ENCODE measurements around the gene CASP10. TPM values are rescaled to one million over a fixed set of nuclear protein-coding genes. Genes with fewer than 3 reads are reported as not detected.

CASP10 gene
- total RNA-seq, 1 donor from 2014 or later = 2.5 TPM

- DNase-seq (ENCODE audit: low read depth) = no peak
- H3K27me3 ChIP-seq (ENCODE audit: control insufficient read depth, insufficient read depth, low read length) = no peaks in the 10 kb centered on the region
- H3K4me3 ChIP-seq (ENCODE audit: low read depth, low read length) = no peak overlapping the region
- TF ChIP-seq CTCF (IDR thresholded peaks at IDR 0.05; ENCODE audit: insufficient read depth, low read length, poor library complexity, severe bottlenecking) = no peak
- H3K36me3 ChIP-seq (ENCODE audit: control insufficient read depth, insufficient read depth, low read length) = no peaks in the 10 kb centered on the region
Observed at GRCh38 chr2:201262718-201263117, 79.8 kb downstream of the CASP10 start.

DNA sequence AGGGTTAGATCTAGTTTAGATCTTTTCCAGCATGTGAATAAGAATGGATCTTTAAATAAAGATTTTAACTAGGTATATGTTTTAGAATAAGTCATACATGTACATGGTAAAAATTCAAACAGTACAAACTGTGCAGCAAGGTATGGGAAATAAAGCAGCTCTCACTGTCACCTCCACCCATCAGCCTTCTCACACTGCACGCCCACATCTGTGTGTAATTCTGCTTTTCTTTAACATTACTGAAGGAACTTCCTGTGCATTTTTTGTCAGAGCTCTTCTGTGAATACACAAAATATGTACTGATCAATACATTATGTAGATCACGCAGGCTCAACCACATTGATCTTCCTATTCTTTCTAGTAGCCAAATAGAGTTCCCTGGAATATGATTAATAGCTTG lies 80.8 kb downstream of the CASP10 start:
- Histone ChIP-seq H3K36me3 (ENCODE audit: control insufficient read depth, insufficient read depth, low read length) (no peaks in the 10 kb centered on the region), H3K4me3 (ENCODE audit: low read depth, low read length) (no peak overlapping the region), H3K27me3 (ENCODE audit: control insufficient read depth, insufficient read depth, low read length) (no peaks in the 10 kb centered on the region)
- TF ChIP-seq CTCF (IDR thresholded peaks at IDR 0.05; ENCODE audit: insufficient read depth, low read length, poor library complexity, severe bottlenecking) = no peak
- no peak for DNase-seq (ENCODE audit: low read depth)

GRCh38 chr2:201264472-201265173 lies 81.7 kb downstream of the CASP10 start:
- TF ChIP-seq CTCF (IDR thresholded peaks at IDR 0.05; ENCODE audit: insufficient read depth, low read length, poor library complexity, severe bottlenecking) = no peak
- H3K4me3 ChIP-seq (ENCODE audit: low read depth, low read length) = no peak overlapping the region
- no peaks in the 10 kb centered on the region for H3K27me3 ChIP-seq (ENCODE audit: control insufficient read depth, insufficient read depth, low read length)

GRCh38 chr2:201266629-201267028 lies 83.7 kb downstream of the CASP10 start:
- Histone ChIP-seq H3K36me3 (ENCODE audit: control insufficient read depth, insufficient read depth, low read length) (no peaks in the 10 kb centered on the region), H3K27me3 (ENCODE audit: control insufficient read depth, insufficient read depth, low read length) (no peaks in the 10 kb centered on the region)
- no peak for TF ChIP-seq CTCF (IDR thresholded peaks at IDR 0.05; ENCODE audit: insufficient read depth, low read length, poor library complexity, severe bottlenecking)

More at GRCh38 chr2:201264472-201265173, 81.7 kb downstream of the CASP10 start:
- DNase-seq (ENCODE audit: low read depth) = no peak
- no peaks in the 10 kb centered on the region for H3K36me3 ChIP-seq (ENCODE audit: control insufficient read depth, insufficient read depth, low read length)

GRCh38 chr2:201267278-201268030 lies 84.5 kb downstream of the CASP10 start:
- TF ChIP-seq CTCF (IDR thresholded peaks at IDR 0.05; ENCODE audit: insufficient read depth, low read length, poor library complexity, severe bottlenecking) = no peak
- Histone ChIP-seq H3K4me3 (ENCODE audit: low read depth, low read length) (no peak overlapping the region), H3K27me3 (ENCODE audit: control insufficient read depth, insufficient read depth, low read length) (no peaks in the 10 kb centered on the region), H3K36me3 (ENCODE audit: control insufficient read depth, insufficient read depth, low read length) (no peaks in the 10 kb centered on the region)
- DNase-seq (ENCODE audit: low read depth) = no peak

More at GRCh38 chr2:201266629-201267028, 83.7 kb downstream of the CASP10 start:
- DNase-seq (ENCODE audit: low read depth) = no peak
- H3K4me3 ChIP-seq (ENCODE audit: low read depth, low read length) = no peak overlapping the region

Data from kidney epithelial cell (primary cell).